SH-SY5Y (cell line): Measurements from ENCODE around the gene EVX1.

Source experiments
- GATA2 ChIP-seq: IDR thresholded peaks from 2 replicates; pipeline ENCODE4 v1.6.1; 2011; ENCODE audit warnings: mild to moderate bottlenecking, low read depth, low read length
- GATA3 ChIP-seq: IDR thresholded peaks from 2 replicates; pipeline ENCODE4 v1.6.1; 2011; ENCODE audit warnings: low read depth, mild to moderate bottlenecking, low read length, moderate library complexity

The EVX1 gene

GRCh38 chr7:27239387-27240014 lies 3.1 kb upstream of the EVX1 start:
- TF ChIP-seq GATA3: no peak
- no peak for TF ChIP-seq GATA2

- TF ChIP-seq GATA3 (no peak), GATA2 (no peak)
Measured at GRCh38 chr7:27240015-27240731, 2.4 kb upstream of the EVX1 start.

GRCh38 chr7:27241189-27242056 lies 1.2 kb upstream of the EVX1 start:
- TF ChIP-seq GATA2 (no peak), GATA3 (no peak)

GRCh38 chr7:27242154-27242553 lies 448 bp upstream of the EVX1 start:
- no peak for TF ChIP-seq GATA2
- no peak for TF ChIP-seq GATA3

GRCh38 chr7:27243340-27244163 lies 950 bp downstream of the EVX1 start:
- TF ChIP-seq GATA2 (no peak), GATA3 (no peak)

- TF ChIP-seq GATA3 (no peak), GATA2 (no peak)
Measured at GRCh38 chr7:27244488-27245123, 2.0 kb downstream of the EVX1 start.

GRCh38 chr7:27245124-27245797 lies 2.7 kb downstream of the EVX1 start:
- TF ChIP-seq GATA2 (no peak), GATA3 (no peak)

GRCh38 chr7:27245798-27246691 lies 3.4 kb downstream of the EVX1 start:
- TF ChIP-seq GATA2: no peak
- no peak for TF ChIP-seq GATA3

- TF ChIP-seq GATA3 (no peak), GATA2 (no peak)
Measured at GRCh38 chr7:27247000-27247399, 4.4 kb downstream of the EVX1 start.

- TF ChIP-seq GATA3 (no peak), GATA2 (no peak)
Measured at GRCh38 chr7:27247452-27248426, 5.1 kb downstream of the EVX1 start.

GRCh38 chr7:27248427-27248806 lies 5.8 kb downstream of the EVX1 start:
- TF ChIP-seq GATA2 (no peak), GATA3 (no peak)
